GM06990 (cell line): Measurements from ENCODE around the gene POC1B.
A peak's percentile ranks its signal among the peaks of the same experiment; 100 is the strongest.

ENCODE experiments used
- DNase-seq: peaks from one replicate; pipeline ENCODE4 v3.0.0-alpha.2; 2011; ENCODE audit not compliant: insufficient read length; ENCODE audit errors: extremely low read depth
- H3K27me3 ChIP-seq: replicated peaks from 2 replicates; pipeline ENCODE4 v1.6.0; 2011; ENCODE audit warnings: low read length; ENCODE audit not compliant: control insufficient read depth, insufficient read depth
- H3K36me3 ChIP-seq: 2 replicates; pipeline ENCODE4 v1.5.1; 2011; ENCODE audit warnings: low read length; ENCODE audit not compliant: control insufficient read depth, insufficient read depth
- H3K4me3 ChIP-seq: replicated peaks from 2 replicates; pipeline ENCODE4 v1.5.1; 2011; ENCODE audit warnings: low read depth, mild to moderate bottlenecking, control low read depth, low read length
- TF ChIP-seq, protein P1 (sequence below): IDR thresholded peaks from 2 replicates; pipeline ENCODE4 v1.5.1; 2011; ENCODE audit warnings: low read length, control low read depth, mild to moderate bottlenecking, inconsistent platforms; ENCODE audit not compliant: insufficient read depth, poor library complexity, severe bottlenecking

Gene POC1B

DNA sequence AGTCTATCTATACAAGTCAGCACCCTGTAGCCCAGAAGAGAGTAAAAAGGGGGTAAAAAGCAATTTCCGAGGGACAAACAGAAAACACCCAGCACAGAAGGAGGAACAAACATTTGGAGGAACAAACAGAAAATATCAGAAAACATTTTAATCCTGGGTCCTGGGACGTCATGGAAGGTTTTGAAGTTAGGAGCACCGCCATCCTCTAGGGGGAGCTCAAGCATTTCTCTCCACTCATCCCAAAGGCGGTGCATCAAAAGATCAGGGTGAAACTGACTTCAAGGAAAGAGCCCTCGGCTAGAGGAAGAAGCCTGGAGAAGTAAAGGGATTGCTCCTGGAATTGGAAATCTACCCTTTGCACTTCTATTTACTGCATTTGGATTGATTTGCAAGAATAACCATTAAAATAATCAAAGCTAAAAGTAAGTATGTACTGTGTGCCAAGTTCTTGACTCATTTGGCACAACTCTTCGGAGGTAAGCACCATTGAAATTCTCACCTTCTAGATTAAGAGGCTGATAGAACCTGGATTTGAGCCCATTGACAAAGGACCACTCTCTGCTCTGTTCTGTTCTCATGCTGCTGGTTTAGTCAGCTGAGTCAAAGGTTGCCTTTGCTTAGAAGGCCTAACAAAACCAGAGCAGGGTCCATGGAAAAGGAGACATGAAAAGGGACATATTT is 17.2 kb upstream of the POC1B start:
- no peak for DNase-seq
- TF ChIP-seq, protein P1, sequence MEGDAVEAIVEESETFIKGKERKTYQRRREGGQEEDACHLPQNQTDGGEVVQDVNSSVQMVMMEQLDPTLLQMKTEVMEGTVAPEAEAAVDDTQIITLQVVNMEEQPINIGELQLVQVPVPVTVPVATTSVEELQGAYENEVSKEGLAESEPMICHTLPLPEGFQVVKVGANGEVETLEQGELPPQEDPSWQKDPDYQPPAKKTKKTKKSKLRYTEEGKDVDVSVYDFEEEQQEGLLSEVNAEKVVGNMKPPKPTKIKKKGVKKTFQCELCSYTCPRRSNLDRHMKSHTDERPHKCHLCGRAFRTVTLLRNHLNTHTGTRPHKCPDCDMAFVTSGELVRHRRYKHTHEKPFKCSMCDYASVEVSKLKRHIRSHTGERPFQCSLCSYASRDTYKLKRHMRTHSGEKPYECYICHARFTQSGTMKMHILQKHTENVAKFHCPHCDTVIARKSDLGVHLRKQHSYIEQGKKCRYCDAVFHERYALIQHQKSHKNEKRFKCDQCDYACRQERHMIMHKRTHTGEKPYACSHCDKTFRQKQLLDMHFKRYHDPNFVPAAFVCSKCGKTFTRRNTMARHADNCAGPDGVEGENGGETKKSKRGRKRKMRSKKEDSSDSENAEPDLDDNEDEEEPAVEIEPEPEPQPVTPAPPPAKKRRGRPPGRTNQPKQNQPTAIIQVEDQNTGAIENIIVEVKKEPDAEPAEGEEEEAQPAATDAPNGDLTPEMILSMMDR = peak; percentile 83
- Histone ChIP-seq H3K27me3 (no peaks in the 10 kb centered on the region), H3K36me3 (no peaks in the 10 kb centered on the region), H3K4me3 (no peak overlapping the region)

DNA sequence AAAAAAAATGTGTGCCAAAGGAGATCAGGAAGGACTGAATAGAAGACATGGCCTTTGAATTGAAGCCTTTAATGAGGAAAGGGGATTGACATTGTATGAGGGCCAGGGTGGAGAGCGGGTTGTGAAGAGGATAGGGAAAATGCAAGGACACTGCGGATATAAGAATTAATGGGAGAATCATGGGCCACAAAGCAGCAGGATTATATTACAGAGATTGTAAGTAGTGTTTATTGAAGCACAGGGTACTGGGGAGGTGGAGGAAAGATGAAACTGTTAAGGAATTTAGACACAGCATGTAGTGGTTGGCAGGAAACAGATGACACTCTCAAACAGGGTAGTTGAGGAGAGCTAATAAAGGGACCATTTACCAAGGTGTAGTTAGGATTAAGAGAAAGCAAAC is 16.4 kb upstream of the POC1B start:
- TF ChIP-seq, protein P1 = no peak
- Histone ChIP-seq H3K27me3 (no peaks in the 10 kb centered on the region), H3K4me3 (no peak overlapping the region), H3K36me3 (no peaks in the 10 kb centered on the region)
- no peak for DNase-seq

DNA sequence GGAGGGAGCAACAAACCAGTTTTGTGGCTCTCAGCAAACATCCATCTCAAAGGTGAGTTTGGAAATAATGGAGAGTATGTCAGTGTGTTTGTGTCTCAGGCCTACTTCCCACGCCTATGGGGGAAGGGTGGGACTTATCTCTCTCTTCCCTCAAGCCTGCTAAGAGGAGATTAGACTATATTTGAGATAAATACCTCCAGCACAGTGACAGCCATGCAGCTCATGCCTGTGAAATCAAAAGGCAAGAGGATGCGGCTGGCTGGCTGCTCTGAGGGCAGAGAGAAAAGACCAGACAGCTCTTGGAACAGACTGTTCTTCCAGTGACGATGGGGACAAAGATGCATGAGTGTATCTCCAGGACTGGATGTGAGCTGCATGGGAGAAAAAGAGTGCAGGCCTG is 14.7 kb upstream of the POC1B start:
- Histone ChIP-seq H3K4me3 (no peak overlapping the region), H3K27me3 (no peaks in the 10 kb centered on the region), H3K36me3 (no peaks in the 10 kb centered on the region)
- TF ChIP-seq, protein P1 = no peak
- no peak for DNase-seq

DNA sequence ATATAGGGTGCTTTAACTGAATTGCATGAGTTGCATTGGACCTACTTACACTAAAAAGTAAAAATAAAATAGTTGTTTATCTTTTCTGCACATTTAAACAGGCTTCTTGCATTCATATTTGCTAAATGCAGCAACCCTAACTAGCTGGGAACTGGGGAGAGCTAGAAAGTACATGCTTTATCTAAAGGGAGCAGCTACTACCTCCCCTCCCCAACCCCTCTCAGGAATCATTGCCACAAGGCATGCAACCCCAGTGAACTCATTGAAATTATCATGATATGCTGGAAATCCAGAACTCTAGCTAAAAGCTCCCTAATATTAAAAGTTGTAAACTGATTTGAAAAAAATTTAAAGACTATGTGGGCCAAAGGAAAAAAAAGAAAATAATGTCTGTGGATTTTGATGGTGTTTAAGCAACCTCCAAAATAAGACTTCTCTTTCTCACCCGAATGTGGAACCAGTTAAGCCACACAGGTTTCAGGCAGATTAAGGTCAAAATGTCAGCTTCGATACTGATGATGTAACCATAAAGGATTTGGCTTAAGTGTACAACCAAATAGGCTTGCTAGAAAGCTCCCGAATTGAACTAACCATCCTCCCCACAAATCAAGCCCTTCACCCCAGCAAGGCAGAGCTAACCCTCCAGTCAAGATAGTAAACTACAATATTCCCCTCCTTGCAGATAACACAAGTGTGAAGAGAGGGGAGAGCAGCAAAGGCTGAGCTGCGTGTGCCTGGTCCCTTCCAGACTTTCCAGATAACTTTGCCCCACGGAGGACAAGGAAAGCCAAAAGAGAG is 13.8 kb upstream of the POC1B start:
- no peak for DNase-seq

DNA sequence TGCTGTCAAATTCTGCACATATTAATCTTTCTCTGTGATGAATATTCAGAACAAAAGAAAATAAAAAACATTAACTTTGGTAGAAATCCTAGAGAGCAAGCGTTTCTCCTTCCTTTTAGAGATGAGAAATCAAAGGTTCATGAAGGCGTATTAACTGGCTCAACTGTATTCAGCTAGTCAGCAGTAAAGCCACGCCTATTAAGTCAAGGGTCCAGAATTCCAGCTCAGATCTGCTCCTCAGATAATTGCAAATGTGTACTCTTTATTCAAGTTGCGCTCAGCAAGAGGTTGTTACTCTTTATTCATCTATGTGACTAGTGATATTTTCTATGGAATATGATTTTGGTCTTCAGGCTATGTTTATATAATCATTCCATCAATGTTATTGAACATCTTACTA is 13.1 kb upstream of the POC1B start:
- H3K27me3 ChIP-seq = no peaks in the 10 kb centered on the region
- no peak for DNase-seq
- H3K36me3 ChIP-seq = no peaks in the 10 kb centered on the region
- H3K4me3 ChIP-seq = no peak overlapping the region
- TF ChIP-seq, protein P1 = no peak

More for the DNA sequence above, 13.8 kb upstream of the POC1B start:
- Histone ChIP-seq H3K27me3 (no peaks in the 10 kb centered on the region), H3K36me3 (no peaks in the 10 kb centered on the region), H3K4me3 (no peak overlapping the region)
- TF ChIP-seq, protein P1 = no peak
